Measurements from ENCODE around the gene PHF20.
"Not testable (repeated sequence)": the region's sequence is repeated elsewhere in the genome, so short reads cannot be mapped to it uniquely, and the experiment has no call there.

PHF20 gene

GRCh38 chr20:35851659-35852058 lies 79.8 kb downstream of the PHF20 start:
- peaks cover 16% of the 10 kb centered on the region for H3K36me3 ChIP-seq (ENCODE audit: control insufficient read depth, low read depth, low read length)
- not testable (repeated sequence) for H3K4me3 ChIP-seq (ENCODE audit: low read length); H3K27me3 ChIP-seq (ENCODE audit: control insufficient read depth, insufficient read depth, low read length); H3K4me1 ChIP-seq (ENCODE audit: control insufficient read depth, low read depth, low read length); H3K27ac ChIP-seq (ENCODE audit: low read length); H3K9me3 ChIP-seq (ENCODE audit: control insufficient read depth, low read depth, low read length); H3K9ac ChIP-seq (ENCODE audit: low read length)

- peaks cover 8% of the 10 kb centered on the region for H3K36me3 ChIP-seq (ENCODE audit: control insufficient read depth, low read depth, low read length)
- no peak overlapping the region for H3K4me3 ChIP-seq (ENCODE audit: low read length)
- H3K9me3 ChIP-seq (ENCODE audit: control insufficient read depth, low read depth, low read length), result no peaks in the 10 kb centered on the region
- no peak overlapping the region for H3K9ac ChIP-seq (ENCODE audit: low read length)
- H3K4me1 ChIP-seq (ENCODE audit: control insufficient read depth, low read depth, low read length), result no peaks in the 10 kb centered on the region
- no peak overlapping the region for H3K27ac ChIP-seq (ENCODE audit: low read length)
- no peaks in the 10 kb centered on the region for H3K27me3 ChIP-seq (ENCODE audit: control insufficient read depth, insufficient read depth, low read length)
These were observed 83.0 kb downstream of the PHF20 start for GRCh38 chr20:35854713-35855348.

GRCh38 chr20:35855641-35856040 lies 83.8 kb downstream of the PHF20 start:
- not testable (repeated sequence) for H3K4me1 ChIP-seq (ENCODE audit: control insufficient read depth, low read depth, low read length)

GRCh38 chr20:35856866-35857265 lies 85.1 kb downstream of the PHF20 start:
- H3K9ac ChIP-seq (ENCODE audit: low read length), result no peak overlapping the region
- peaks cover 6% of the 10 kb centered on the region for H3K36me3 ChIP-seq (ENCODE audit: control insufficient read depth, low read depth, low read length)
- H3K4me3 ChIP-seq (ENCODE audit: low read length), result no peak overlapping the region
- no peaks in the 10 kb centered on the region for H3K9me3 ChIP-seq (ENCODE audit: control insufficient read depth, low read depth, low read length)
- H3K27ac ChIP-seq (ENCODE audit: low read length), result no peak overlapping the region
- no peaks in the 10 kb centered on the region for H3K27me3 ChIP-seq (ENCODE audit: control insufficient read depth, insufficient read depth, low read length)
- no peaks in the 10 kb centered on the region for H3K4me1 ChIP-seq (ENCODE audit: control insufficient read depth, low read depth, low read length)

More at GRCh38 chr20:35855641-35856040, 83.8 kb downstream of the PHF20 start:
- not testable (repeated sequence) for H3K27me3 ChIP-seq (ENCODE audit: control insufficient read depth, insufficient read depth, low read length); H3K9ac ChIP-seq (ENCODE audit: low read length); H3K9me3 ChIP-seq (ENCODE audit: control insufficient read depth, low read depth, low read length); H3K27ac ChIP-seq (ENCODE audit: low read length); H3K36me3 ChIP-seq (ENCODE audit: control insufficient read depth, low read depth, low read length); H3K4me3 ChIP-seq (ENCODE audit: low read length)

- Histone ChIP-seq H3K9me3 (ENCODE audit: control insufficient read depth, low read depth, low read length) (no peaks in the 10 kb centered on the region), H3K27ac (ENCODE audit: low read length) (no peak overlapping the region), H3K4me1 (ENCODE audit: control insufficient read depth, low read depth, low read length) (no peaks in the 10 kb centered on the region), H3K9ac (ENCODE audit: low read length) (no peak overlapping the region), H3K4me3 (ENCODE audit: low read length) (no peak overlapping the region), H3K36me3 (ENCODE audit: control insufficient read depth, low read depth, low read length) (peaks cover 9% of the 10 kb centered on the region), H3K27me3 (ENCODE audit: control insufficient read depth, insufficient read depth, low read length) (no peaks in the 10 kb centered on the region)
These were observed 94.8 kb downstream of the PHF20 start for GRCh38 chr20:35866418-35867202.

- Histone ChIP-seq H3K4me1 (ENCODE audit: control insufficient read depth, low read depth, low read length) (no peaks in the 10 kb centered on the region), H3K9ac (ENCODE audit: low read length) (no peak overlapping the region), H3K4me3 (ENCODE audit: low read length) (no peak overlapping the region), H3K27ac (ENCODE audit: low read length) (no peak overlapping the region), H3K27me3 (ENCODE audit: control insufficient read depth, insufficient read depth, low read length) (no peaks in the 10 kb centered on the region), H3K36me3 (ENCODE audit: control insufficient read depth, low read depth, low read length) (peaks cover 14% of the 10 kb centered on the region), H3K9me3 (ENCODE audit: control insufficient read depth, low read depth, low read length) (no peaks in the 10 kb centered on the region)
These were observed 98.9 kb downstream of the PHF20 start for GRCh38 chr20:35870541-35871258.

GRCh38 chr20:35871259-35871771 lies 99.5 kb downstream of the PHF20 start:
- H3K27me3 ChIP-seq (ENCODE audit: control insufficient read depth, insufficient read depth, low read length), result no peaks in the 10 kb centered on the region
- no peak overlapping the region for H3K27ac ChIP-seq (ENCODE audit: low read length)
- H3K9me3 ChIP-seq (ENCODE audit: control insufficient read depth, low read depth, low read length), result no peaks in the 10 kb centered on the region
- no peaks in the 10 kb centered on the region for H3K4me1 ChIP-seq (ENCODE audit: control insufficient read depth, low read depth, low read length)
- peaks cover 14% of the 10 kb centered on the region for H3K36me3 ChIP-seq (ENCODE audit: control insufficient read depth, low read depth, low read length)
- no peak overlapping the region for H3K9ac ChIP-seq (ENCODE audit: low read length)
- H3K4me3 ChIP-seq (ENCODE audit: low read length), result no peak overlapping the region

- no peak overlapping the region for H3K9ac ChIP-seq (ENCODE audit: low read length)
- H3K9me3 ChIP-seq (ENCODE audit: control insufficient read depth, low read depth, low read length), result no peaks in the 10 kb centered on the region
- H3K4me1 ChIP-seq (ENCODE audit: control insufficient read depth, low read depth, low read length), result no peaks in the 10 kb centered on the region
These were observed 104.2 kb downstream of the PHF20 start for GRCh38 chr20:35876033-35876320.

GRCh38 chr20:35877611-35878010 lies 105.8 kb downstream of the PHF20 start:
- Histone ChIP-seq H3K36me3 (ENCODE audit: control insufficient read depth, low read depth, low read length) (peaks cover 2% of the 10 kb centered on the region), H3K27me3 (ENCODE audit: control insufficient read depth, insufficient read depth, low read length) (no peaks in the 10 kb centered on the region), H3K27ac (ENCODE audit: low read length) (no peak overlapping the region), H3K4me1 (ENCODE audit: control insufficient read depth, low read depth, low read length) (no peaks in the 10 kb centered on the region), H3K4me3 (ENCODE audit: low read length) (no peak overlapping the region), H3K9ac (ENCODE audit: low read length) (no peak overlapping the region), H3K9me3 (ENCODE audit: control insufficient read depth, low read depth, low read length) (no peaks in the 10 kb centered on the region)

More at GRCh38 chr20:35876033-35876320, 104.2 kb downstream of the PHF20 start:
- Histone ChIP-seq H3K27me3 (ENCODE audit: control insufficient read depth, insufficient read depth, low read length) (no peaks in the 10 kb centered on the region), H3K4me3 (ENCODE audit: low read length) (no peak overlapping the region), H3K36me3 (ENCODE audit: control insufficient read depth, low read depth, low read length) (peaks cover 11% of the 10 kb centered on the region), H3K27ac (ENCODE audit: low read length) (no peak overlapping the region)

GRCh38 chr20:35878113-35878625 lies 106.4 kb downstream of the PHF20 start:
- no peak overlapping the region for H3K9ac ChIP-seq (ENCODE audit: low read length)
- no peaks in the 10 kb centered on the region for H3K4me1 ChIP-seq (ENCODE audit: control insufficient read depth, low read depth, low read length)
- H3K27me3 ChIP-seq (ENCODE audit: control insufficient read depth, insufficient read depth, low read length), result no peaks in the 10 kb centered on the region
- H3K4me3 ChIP-seq (ENCODE audit: low read length), result no peak overlapping the region
- no peak overlapping the region for H3K27ac ChIP-seq (ENCODE audit: low read length)
- H3K36me3 ChIP-seq (ENCODE audit: control insufficient read depth, low read depth, low read length), result no peaks in the 10 kb centered on the region
- no peaks in the 10 kb centered on the region for H3K9me3 ChIP-seq (ENCODE audit: control insufficient read depth, low read depth, low read length)

GRCh38 chr20:35881676-35882075 lies 109.9 kb downstream of the PHF20 start:
- Histone ChIP-seq H3K4me3 (ENCODE audit: low read length) (no peak overlapping the region), H3K36me3 (ENCODE audit: control insufficient read depth, low read depth, low read length) (no peaks in the 10 kb centered on the region), H3K27me3 (ENCODE audit: control insufficient read depth, insufficient read depth, low read length) (no peaks in the 10 kb centered on the region), H3K27ac (ENCODE audit: low read length) (no peak overlapping the region), H3K4me1 (ENCODE audit: control insufficient read depth, low read depth, low read length) (no peaks in the 10 kb centered on the region), H3K9me3 (ENCODE audit: control insufficient read depth, low read depth, low read length) (no peaks in the 10 kb centered on the region), H3K9ac (ENCODE audit: low read length) (no peak overlapping the region)

Measured in iPS-18a (cell line).